Activated effector memory CD4-positive, alpha-beta T cell treated with Interleukin-2 at 50 U/mL for 16 hours (primary cell): ENCODE data around the gene DNAJC16.

Experiments
- DNase-seq: peaks from one replicate; pipeline ENCODE4 v3.0.0-alpha.2; 2020

The DNAJC16 gene

DNA sequence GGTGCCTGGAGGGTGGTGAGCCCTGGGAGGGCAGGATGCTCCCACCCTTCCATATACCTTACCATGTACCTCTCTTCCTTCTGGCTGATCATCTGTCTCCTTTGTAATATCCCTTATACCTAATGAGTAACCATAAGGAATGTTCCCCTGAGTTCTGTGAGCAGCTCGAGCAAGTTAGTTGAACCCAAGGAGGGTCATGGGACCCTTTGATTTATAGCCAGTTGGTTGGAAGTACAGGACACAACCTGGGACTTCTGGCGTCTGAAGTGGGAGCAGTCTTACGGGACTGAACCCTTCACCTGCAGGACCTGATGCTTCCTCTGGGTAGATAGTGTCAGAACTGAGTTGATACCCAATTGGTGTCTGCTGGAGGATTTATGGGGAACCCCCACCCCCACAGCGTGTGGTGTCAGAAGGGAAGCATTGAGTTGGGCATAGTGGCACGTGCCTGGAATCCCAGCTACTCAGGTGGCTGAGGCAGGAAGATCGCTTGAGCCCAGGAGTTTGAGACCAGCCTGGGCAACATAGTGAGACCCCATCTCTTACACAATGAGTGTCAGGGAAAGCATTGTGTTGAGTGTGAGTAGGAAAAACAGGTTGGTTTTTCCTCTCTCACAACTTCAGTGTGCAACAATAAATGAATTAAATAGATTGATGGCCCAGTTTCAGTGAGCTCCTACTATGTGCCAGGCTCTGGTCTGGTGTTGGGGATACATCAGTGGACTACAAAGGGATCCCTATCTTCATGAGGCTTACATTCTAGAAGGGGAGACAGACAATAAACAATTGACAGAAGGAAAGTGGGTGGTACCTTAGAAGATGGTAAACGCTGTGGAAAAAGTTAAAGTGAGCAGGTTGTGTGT lies 16.0 kb downstream of the DNAJC16 start:
- no peak for DNase-seq

DNA sequence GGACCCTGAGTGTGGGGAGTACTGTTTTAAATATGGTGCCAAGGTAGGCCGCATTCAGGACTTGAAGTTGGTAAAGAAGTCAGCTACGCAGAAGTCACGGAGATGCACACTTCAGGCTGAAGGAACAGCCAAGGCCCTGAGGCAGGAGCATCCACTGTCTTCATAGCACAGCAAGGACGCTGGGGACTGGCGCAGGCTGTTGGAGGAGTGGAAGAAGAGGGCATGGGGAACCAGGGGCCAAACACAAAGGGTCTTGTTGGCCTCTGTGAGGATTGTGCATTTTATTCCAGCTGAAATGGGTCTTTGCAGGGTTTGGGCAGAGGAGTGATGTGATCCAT lies 16.6 kb downstream of the DNAJC16 start:
- DNase-seq, result no peak

DNA sequence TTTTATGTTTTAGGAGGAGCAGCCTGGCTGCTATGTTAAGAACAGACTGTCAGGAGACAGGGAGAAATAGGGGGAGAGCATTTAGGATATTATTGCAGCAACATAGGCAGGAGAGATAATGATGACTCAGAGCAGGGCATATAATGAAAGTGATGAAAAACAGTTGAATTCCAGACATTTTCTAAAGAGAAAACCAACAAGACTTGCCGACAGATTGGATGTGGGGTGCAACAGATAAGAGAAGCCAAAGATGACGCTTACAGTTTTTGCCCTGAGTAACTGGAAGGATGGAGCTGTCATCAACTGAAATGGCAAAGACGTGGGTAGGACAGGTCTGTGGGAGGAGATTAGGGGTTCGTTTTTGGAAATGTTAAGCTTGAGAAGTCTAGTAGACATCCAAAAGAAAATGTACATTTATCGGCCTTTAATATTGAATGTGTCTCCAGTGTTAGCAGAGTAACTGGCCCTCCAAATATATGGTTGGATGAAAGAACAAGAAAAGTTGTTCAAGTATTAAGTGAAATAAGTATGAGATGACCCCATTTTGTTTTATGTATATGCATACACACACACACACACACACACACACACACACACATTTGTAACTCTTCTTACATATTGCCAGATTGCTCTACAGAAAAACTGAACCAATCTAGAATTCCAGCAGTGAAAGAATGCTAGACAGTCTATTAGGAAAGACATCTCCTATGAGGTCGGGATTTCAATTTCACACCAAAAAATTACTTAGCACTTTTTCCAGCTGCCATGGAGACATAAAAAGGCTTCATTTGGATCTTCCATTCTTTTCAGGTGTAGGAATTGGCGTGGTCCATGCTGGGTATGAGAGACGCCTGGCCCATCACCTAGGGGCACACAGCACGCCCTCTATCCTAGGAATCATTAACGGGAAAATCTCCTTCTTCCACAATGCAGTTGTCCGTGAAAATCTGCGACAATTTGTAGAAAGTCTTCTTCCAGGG lies 17.2 kb downstream of the DNAJC16 start:
- DNase-seq, result no peak

DNA sequence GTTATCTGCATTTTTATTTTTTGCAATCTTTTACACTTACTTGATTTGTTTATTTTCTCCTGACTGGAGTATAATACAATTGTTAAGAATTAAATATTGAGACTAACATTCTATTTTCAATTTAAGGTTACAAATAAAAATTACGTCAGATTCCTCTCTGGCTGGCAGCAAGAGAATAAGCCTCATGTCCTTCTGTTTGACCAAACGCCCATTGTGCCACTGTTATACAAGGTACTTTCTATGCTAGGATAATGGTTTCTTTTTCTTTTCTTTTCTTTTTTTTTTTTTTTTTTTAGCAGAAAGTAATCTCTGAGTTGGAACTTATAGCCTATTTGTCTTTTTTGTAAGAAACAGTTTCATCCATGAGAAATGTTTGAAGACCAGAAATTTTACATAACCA lies 20.0 kb downstream of the DNAJC16 start:
- no peak for DNase-seq

DNA sequence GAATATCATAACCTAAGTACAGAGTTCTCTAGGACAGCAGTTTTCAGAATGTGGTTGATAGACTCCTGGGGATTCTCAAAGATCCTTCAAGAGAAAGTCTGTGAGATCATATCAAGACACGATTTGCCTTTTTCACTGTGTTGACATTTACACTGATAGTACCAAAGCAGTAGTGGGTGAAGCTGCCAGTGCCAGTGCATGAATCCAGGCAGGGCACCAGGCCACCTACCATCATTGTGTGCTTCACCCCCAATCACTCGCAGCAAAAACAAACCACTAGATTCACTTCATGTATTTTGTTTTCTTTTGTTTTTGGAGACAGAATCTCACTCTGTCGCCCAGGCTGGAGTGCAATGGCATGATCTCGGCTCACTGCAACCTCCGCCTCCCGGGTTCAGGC lies 23.9 kb downstream of the DNAJC16 start:
- no peak for DNase-seq

DNA sequence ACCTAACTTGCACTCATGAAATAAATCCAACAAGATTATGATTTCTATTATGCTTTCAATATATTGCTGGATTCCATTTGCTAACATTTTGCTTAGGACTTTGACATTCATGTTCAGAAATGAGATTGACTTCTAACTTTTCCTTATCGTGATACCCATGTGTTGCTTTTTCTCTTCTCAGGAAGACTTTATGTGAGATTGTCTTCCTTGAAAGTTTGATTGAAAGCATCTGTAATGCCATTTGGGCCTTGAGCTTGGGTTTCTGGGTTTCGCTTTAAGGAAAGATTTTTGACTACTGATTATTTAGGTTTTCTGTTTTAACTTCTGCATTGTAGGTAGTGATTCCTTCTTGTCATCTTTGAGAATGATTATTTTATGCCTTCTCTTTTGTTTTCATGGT lies 30.4 kb downstream of the DNAJC16 start:
- no peak for DNase-seq

DNA sequence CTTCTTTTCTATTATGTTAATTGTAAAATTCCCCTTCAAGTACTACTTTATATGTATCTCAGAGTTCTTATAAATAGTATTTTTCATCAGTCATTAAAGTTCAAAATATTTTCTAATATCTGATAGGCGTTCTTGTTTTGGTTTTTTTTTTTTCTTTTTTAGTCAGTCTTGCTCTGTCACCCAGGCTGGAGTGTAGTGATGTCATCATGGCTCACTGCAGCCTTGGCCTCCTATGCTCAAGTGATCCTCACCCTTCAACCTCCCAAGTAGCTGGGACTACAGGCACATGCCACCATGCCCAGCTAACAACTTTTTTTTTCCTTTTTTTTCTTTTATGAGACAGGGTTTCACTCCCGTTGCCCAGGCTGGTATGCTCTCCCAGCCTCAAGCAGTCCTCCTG lies 30.9 kb downstream of the DNAJC16 start:
- no peak for DNase-seq

DNA sequence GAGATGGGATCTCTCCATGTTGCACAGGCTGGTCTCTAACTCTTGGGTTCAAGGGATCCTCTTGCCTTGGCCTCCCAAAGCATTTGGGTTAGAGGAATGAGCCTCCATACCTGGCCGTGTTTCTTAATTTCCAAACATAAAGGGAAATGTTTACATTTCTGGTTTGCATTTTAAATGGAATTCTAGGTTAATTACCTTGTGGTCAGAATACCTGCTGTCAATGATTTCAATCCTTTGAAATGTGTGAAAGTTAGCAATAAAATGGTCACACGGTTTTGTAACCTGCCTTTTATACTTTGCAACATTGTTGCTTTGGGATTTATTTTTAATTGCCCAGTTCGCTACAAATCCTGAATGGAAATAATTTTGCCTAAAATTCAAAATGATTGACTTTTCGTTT lies 31.9 kb downstream of the DNAJC16 start:
- DNase-seq, result no peak

DNA sequence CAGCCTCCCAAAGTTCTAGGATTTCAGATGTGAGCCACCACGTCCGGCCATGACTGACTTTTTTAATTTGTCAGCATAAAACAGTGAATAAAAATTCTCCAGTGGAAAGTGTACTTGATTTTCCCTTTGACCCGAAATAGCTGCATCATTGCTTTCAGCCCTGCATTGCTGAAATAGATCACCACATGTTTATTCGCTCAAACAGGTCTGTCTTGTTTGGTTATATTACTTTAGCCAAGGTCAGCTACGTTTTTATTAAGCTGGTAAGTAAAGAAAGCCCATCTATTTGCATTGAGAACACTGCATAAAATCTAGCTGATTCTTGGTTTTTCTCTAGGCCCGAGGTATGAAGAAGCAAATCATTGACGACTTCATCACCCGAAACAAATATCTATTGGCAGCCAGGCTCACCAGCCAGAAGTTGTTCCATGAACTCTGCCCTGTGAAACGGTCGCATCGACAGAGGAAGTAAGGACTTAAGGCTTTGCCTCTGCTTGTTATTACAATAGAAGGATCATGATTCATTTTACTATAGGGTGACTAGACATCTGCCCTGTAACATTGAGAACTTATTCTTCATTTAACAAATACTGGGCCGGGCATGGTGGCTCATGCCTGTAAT lies 32.7 kb downstream of the DNAJC16 start:
- no peak for DNase-seq

DNA sequence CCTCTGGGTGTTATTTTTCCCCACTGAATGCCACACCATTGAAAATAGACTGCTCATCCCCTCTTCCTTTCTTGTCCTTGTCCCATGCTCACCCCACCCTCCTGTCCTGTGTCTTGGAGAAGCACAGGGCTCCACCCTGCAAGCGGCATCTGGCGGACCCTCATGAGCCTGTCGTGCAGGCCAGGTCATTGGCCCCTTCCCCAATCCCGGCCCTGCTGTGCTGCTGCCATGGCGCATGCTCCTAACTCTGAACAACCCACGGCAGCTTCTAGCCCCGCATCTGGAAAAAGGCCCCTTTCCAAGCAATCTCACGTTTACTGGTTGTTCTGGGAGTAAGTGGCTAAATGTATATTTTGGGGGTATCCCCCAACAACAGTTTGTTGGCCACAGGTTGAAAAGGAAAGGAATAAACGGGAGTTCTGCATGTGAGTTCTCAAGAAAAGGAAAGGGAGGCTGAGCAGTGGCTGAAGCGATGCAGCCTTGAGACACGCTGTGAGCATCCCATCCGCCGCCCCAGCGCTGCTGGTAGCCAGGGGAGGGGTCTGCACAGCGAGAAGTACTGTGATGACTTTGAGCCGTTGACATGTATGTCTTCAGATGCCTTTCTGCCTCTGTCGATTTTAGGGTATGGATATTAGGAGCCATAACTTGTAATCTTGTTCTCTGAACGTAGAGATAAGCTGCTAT lies 41.9 kb downstream of the DNAJC16 start:
- DNase-seq, result no peak

DNA sequence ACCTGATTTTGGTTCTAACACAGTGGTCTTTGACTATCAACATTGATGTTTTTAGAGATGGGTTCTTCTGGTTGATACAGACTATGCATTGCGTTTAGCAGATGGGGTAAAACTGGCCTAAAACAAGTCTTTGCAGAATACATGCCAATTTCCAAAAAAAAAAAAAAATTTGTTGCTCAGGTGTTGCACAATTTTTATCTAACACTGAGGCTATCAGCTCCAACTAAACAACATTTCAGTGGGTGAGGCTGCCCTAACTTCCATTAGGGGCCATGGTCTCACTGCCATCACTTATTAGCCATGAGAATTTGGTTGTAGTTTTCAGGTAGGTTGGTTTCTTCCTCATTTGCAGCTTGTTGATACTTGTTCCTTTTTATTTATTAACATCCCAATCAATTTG lies 44.2 kb downstream of the DNAJC16 start:
- no peak for DNase-seq

DNA sequence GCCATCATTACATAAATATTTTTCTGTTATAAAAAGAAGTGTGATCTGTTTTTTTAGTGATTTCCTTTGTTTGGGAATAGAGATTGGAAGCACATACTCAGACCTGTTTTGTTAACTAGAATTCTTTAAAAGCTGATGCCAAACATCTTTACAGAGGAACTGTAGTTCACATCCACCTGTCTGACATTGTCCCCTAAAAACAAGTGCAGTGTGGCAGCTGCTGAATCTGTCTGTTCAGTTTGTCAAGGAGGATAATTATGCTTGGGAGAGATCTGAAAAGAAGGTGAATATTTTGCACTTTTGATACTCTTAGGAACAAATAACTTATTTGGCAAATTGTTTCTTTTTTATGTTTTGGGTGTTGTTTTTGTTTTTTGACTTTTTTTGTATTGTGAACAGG lies 44.6 kb downstream of the DNAJC16 start:
- no peak for DNase-seq

DNA sequence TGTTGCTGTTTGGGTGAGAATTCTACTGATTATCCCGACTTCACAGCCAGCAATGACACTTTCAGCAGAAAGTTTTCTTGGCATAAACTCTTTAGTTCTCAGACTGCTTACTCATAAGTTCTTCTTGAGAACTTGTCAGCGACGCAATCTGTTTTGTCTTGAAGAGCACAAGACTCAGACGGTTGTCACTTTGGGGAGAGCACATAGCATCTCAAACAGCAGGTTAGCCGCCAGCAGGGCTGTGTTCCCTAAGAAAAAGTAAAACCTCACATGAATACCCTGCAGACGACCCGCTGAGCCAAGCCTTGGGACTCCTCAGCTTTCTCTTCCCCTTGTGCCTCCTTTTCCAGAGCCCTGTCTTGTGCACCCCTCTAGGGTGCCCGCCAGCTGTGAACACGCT lies 46.8 kb downstream of the DNAJC16 start:
- DNase-seq, result no peak

DNA sequence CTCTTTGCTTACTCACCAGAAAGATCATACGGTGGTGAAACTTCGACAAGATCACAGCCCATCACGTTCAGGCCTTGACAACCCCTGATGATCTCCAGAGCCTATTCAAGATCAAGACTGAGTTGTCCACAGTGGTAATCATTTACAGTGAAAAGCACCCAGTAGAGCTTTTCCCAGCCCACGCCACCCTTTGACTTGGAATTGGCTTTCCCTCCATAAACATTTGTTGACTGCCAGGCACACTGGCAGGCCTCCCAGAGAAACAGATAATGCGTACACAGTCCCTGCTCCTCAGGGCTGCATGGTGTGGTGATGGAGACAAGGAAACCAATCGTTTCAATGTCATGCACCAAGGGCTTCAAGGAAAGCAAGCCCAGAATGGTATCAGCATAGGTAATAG lies 48.1 kb downstream of the DNAJC16 start:
- DNase-seq, result no peak

DNA sequence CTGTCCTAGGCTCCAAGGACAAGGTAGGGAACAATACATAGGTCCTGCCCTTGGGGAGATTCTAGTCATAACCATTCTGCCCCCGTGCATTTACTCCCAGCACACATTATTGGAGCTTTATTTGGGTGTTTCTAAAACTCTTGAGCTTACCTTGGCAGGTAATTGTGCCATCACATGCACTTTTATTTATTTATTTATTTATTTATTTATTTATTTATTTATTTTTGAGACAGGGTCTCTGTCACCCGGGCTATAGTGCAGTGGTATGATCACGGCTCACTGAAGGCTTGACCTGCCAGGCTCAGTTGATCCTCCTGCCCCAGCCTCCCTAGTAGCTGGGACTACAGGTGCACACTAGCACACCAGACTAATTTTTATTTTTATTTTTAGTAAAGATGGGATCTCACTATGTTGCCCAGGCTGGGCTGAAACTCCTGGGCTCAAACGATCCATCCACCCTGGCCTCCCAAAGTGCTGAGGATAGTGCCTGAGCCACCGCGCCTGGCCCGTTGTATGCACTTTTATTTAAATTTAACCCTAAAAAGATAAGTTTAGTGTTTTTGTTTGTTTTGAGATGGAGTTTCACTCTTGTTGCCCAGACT lies 49.0 kb downstream of the DNAJC16 start:
- no peak for DNase-seq

DNA sequence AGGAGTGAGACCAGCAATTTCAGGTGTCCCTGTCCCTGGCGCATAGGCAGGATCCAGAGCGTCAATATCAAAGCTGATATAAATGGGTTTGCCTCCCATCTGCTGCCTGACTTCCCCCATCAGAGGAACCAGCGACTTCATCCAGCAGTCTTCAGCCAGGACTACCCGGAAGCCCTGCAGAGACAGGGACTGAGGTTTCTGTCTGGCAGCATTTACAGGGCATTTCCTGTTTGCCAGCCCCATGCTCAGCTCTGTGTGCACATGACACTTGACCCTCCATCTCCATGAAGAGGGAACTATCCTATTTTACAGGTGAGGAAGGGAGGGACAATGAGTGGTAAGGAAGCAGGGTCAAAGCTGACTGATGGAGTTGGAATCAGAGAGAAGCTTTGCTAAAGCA lies 51.0 kb downstream of the DNAJC16 start:
- no peak for DNase-seq

DNA sequence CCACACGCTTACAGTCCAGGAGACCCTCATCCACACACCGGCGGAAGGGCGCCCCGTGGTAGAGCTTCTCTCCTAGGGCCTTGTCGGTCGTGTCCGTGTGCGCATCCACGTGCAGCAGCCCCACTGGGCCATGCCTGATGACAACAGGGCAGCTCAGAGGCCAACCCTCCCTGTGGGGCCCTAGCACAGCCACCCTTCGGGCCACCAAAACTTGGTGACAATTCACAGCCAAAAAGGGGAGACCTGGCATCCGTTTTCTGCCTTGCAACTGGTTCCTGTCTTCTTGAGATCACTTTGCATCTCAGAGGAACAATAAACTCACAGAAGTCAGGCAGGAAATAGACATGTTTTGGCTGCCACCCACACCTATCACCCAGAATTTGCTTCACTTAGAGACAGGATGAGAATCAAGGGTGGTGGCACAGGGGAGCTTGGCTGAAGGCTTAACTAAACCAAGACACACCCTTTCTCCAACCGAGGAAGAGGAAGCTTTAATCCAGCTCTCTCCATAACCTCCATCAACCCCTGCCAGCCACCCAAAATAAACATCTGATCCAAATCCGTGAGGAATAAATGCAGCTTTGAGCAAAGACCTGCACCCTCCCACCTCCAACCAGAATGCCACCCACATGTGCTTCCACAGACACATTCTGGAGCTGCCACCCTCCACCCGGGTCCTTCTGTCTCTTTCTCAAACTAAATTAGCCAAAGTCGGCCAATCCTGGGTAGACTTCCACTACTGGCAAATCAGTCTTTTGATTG lies 52.5 kb downstream of the DNAJC16 start:
- DNase-seq, result peak; percentile 37

DNA sequence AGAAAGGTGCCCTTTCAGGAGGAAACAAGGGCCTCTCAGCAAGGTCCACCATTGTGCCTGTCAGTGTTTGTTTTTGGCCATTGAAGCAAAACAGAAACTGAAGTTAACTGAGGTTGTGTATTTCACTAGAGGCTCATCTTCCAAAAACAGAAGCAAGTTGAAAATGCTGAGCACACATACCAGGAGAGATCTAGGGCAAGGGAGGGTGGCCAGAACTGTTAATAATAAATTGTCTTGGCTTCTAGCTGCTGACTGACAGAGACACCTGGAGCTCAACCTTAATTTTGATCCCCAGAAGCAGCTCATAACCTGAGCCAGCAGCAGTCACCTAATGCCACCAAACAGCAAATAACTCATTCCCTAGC lies 53.0 kb downstream of the DNAJC16 start:
- no peak for DNase-seq

DNA sequence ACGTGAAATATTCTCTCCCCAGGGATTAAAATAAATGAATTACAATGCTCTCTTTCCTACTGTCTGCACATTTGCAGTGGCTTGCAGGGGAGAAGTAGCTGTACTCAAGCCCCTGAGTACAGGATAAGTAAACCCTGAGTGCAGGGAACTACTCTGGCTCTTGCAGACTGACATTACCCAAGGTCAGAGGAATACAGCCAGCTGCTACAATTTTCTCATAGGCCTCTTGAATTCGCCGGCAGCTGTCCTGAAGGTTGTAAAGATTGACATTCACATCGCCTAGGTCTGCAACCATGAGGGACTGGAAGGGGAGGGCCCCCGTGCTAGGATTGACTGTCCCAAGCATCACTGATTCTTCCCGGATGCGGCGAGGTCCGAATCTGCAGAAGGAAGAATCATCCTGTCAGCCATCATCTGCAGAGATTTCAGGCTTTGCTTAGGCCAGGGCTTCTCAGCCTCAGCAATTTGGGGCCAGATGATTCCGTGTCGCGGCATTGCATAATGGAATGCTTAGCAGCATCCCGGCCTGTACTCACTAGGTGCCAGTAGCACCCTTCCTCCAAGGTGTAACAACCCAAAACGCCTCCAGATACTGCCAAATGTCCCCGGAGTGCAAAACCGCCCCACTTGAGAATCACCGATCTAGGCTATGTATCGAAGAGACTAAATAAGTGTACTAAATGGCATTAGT lies 56.5 kb downstream of the DNAJC16 start:
- DNase-seq, result no peak

DNA sequence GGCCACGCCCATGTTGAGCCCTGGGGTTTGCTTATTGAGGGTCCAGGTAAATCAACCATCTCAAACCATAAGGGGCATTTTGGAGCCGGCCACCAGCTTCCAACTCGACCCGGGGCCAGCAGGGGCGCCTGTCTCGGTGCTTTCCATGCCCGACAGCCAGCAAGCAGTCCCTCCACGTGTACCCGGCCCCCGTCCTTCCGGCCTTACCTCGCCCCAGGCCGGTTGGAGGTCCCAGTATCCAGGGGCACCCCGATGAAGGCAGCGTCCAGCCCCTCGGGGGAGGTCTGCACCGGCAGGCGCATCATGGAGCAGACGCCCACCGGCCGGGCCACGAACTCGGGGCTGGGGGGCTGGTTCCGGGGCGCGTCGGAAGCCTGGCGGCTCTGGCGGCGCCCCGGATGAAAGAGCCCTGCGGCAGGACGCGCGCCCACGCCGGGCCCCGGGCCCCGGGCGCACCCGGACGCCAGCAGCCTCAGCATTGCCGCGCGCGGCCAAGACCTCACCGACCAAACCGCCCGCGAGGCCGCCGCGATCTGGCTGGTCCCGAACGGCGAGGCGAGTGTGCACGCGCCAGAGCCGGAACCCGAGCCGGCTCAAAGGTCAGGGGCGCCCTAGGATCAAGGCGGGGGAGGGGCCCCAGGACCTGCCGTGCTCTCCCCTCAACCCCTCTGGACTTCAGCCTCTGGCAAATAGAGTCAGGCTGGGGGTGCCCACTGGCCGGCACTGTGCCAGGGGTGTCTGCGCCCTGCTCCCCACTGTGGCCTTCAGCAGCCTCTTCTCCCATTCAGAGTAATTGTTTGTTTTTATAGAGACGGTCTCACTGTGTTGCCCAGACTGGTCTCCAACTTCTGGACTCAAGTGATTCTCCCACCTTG lies 58.1 kb downstream of the DNAJC16 start, which contains the start of gene AGMAT:
TSS of gene AGMAT (minus strand) at position 563 of the 875 bp plus-strand sequence. CDS start at position 479, 84 bp downstream.
- peak; percentile 47 for DNase-seq
